ENCODE results near the gene TCIRG1. TPM values are rescaled to one million over a fixed set of nuclear protein-coding genes. Genes with fewer than 3 reads are reported as not detected.

The TCIRG1 gene
- total RNA-seq, 4 donors from 2014 or later: 19.4 to 50.9 (median 41.2) TPM

- no peaks in the 10 kb centered on the region for H3K27me3 ChIP-seq
- no peaks in the 10 kb centered on the region for H3K9me3 ChIP-seq
- WGBS: 89% methylated on average over 5 of the region's 5 CpGs
- no peak overlapping the region for H3K27ac ChIP-seq
- peaks cover 73% of the 10 kb centered on the region for H3K36me3 ChIP-seq
- no peak overlapping the region for H3K4me3 ChIP-seq
- TF ChIP-seq POLR2A (IDR thresholded peaks at IDR 0.05) (no peak), EP300 (IDR thresholded peaks at IDR 0.05) (no peak), CTCF (IDR thresholded peaks at IDR 0.05) (no peak), POLR2AphosphoS5 (IDR thresholded peaks at IDR 0.05) (no peak)
- H3K4me1 ChIP-seq: no peaks in the 10 kb centered on the region
- DNase-seq (ENCODE audit: low spot score in 2 of 2): no peak
Observed at GRCh38 chr11:68065841-68066240, 27.0 kb downstream of the TCIRG1 start.

- no peak for TF ChIP-seq EP300 (IDR thresholded peaks at IDR 0.05)
- no peak for TF ChIP-seq CTCF (IDR thresholded peaks at IDR 0.05)
- no peak for TF ChIP-seq POLR2A (IDR thresholded peaks at IDR 0.05)
- TF ChIP-seq POLR2AphosphoS5 (IDR thresholded peaks at IDR 0.05): no peak
- no peak for DNase-seq (ENCODE audit: low spot score in 2 of 2)
- no peaks in the 10 kb centered on the region for H3K4me1 ChIP-seq
- H3K27ac ChIP-seq: no peak overlapping the region
- H3K9me3 ChIP-seq: no peaks in the 10 kb centered on the region
- H3K36me3 ChIP-seq: peaks cover 67% of the 10 kb centered on the region
- H3K4me3 ChIP-seq: no peak overlapping the region
- H3K27me3 ChIP-seq: no peaks in the 10 kb centered on the region
- WGBS: 92% methylated on average over 1 of the region's 3 CpGs
Observed at GRCh38 chr11:68066742-68067141, 27.9 kb downstream of the TCIRG1 start.

GRCh38 chr11:68067991-68068390, 29.2 kb downstream of the TCIRG1 start:
- 94% methylated on average over 5 of the region's 5 CpGs for WGBS
- no peak for DNase-seq (ENCODE audit: low spot score in 2 of 2)
- Histone ChIP-seq H3K9me3 (no peaks in the 10 kb centered on the region), H3K4me3 (no peak overlapping the region), H3K4me1 (no peaks in the 10 kb centered on the region), H3K36me3 (peaks cover 56% of the 10 kb centered on the region), H3K27me3 (no peaks in the 10 kb centered on the region), H3K27ac (no peak overlapping the region)
- TF ChIP-seq CTCF (IDR thresholded peaks at IDR 0.05) (no peak), POLR2AphosphoS5 (IDR thresholded peaks at IDR 0.05) (no peak), POLR2A (IDR thresholded peaks at IDR 0.05) (no peak), EP300 (IDR thresholded peaks at IDR 0.05) (no peak)

- TF ChIP-seq POLR2AphosphoS5 (IDR thresholded peaks at IDR 0.05) (no peak), EP300 (IDR thresholded peaks at IDR 0.05) (no peak), POLR2A (IDR thresholded peaks at IDR 0.05) (no peak)
- H3K36me3 ChIP-seq: peaks cover 28% of the 10 kb centered on the region
- no peaks in the 10 kb centered on the region for H3K9me3 ChIP-seq
- WGBS: 76% methylated on average over 3 of the region's 3 CpGs
- no peak for DNase-seq (ENCODE audit: low spot score in 2 of 2)
- no peak overlapping the region for H3K27ac ChIP-seq
- H3K27me3 ChIP-seq: no peaks in the 10 kb centered on the region
- H3K4me1 ChIP-seq: no peaks in the 10 kb centered on the region
- H3K4me3 ChIP-seq: no peak overlapping the region
Observed at GRCh38 chr11:68071281-68072048, 32.6 kb downstream of the TCIRG1 start.

- H3K4me1 ChIP-seq: peaks cover 5% of the 10 kb centered on the region
- H3K4me3 ChIP-seq: no peak overlapping the region
- no peaks in the 10 kb centered on the region for H3K9me3 ChIP-seq
- no peak for DNase-seq (ENCODE audit: low spot score in 2 of 2)
- 89% methylated on average over 10 of the region's 10 CpGs for WGBS
- H3K36me3 ChIP-seq: peaks cover 7% of the 10 kb centered on the region
- no peak for TF ChIP-seq POLR2AphosphoS5 (IDR thresholded peaks at IDR 0.05)
- TF ChIP-seq CTCF (IDR thresholded peaks at IDR 0.05): no peak
- TF ChIP-seq POLR2A (IDR thresholded peaks at IDR 0.05): no peak
- no peak for TF ChIP-seq EP300 (IDR thresholded peaks at IDR 0.05)
- H3K27me3 ChIP-seq: no peaks in the 10 kb centered on the region
- H3K27ac ChIP-seq: no peak overlapping the region
Observed at GRCh38 chr11:68074584-68075352, 35.9 kb downstream of the TCIRG1 start.

Measured in suprapubic skin (tissue), 4 donors.